ENCODE results near the gene KCNA2.

The KCNA2 gene

DNA sequence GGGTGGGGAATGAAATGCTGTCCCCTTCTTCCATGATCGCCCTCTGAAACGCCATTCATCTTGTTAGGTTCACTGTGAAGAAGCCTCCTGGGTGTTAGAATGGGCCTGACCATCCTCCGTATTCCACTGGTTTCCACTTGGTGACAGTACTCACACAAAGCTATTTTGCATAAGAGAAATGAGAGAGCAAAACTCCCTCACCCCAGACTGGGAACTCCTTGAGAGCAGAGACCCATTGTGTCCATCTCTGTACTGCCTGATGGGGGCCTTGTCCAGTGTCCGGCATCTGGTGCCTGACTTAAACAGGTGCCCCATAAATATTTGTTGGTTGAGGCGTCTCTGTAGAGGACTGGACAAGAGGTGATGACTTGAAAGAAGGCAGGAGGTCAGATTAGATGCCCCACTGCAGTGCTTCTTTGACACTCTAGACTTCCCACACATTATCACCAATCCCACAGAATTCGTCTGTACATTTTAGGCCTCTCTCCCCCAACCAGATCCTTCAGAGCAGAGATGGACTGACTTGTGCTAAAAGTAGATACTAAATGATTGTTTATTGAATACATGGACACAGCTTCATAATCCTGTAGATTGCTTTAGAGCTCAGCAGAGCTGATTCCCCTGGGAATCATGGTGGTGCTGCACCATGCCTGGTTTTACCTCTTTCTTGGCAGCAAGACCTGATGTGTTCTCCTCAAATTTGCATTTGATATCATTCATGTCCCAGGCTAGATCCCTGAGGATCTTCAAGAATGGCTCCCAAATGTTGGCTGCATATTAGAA is 22.4 kb upstream of the KCNA2 start:
- DNase-seq: peak; percentile 28

DNA sequence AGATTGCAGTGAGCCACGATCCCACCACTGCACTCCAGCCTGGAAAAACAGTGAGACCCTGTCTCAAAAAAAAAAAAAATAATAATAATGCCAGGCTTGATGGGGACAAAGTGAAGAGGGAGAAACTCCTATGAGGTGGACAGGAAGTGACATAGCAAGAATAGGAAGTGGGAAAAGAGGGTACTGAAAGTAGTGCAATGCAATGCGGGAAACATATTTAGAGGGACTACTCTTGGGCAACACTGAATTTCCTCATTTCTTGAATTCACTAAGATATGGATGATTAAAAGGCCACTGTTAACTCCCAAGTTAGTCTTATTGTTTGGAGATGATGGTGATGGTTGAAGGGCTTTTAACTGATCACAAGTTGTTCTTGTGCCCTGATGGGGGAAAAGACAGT is 21.6 kb upstream of the KCNA2 start:
- DNase-seq: no peak

DNA sequence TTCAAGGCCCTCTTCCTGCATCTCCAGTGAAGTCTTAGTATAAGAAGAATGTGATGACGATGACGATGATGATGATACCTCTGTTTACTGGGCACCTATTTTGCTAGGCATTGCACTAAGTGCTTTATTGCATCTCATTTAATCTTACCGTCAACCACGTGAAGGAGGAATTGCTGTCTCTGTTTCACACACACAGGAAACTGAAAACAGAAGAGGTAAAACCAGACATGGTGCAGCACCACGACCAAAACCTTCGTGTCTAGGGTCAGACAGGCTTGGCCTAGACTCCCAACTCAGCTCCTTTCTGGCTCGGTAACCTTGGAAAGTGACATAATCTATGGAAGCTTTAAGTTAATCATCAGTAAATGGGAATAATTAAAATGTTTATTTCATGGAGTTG is 20.7 kb upstream of the KCNA2 start:
- peak; percentile 18 for DNase-seq

DNA sequence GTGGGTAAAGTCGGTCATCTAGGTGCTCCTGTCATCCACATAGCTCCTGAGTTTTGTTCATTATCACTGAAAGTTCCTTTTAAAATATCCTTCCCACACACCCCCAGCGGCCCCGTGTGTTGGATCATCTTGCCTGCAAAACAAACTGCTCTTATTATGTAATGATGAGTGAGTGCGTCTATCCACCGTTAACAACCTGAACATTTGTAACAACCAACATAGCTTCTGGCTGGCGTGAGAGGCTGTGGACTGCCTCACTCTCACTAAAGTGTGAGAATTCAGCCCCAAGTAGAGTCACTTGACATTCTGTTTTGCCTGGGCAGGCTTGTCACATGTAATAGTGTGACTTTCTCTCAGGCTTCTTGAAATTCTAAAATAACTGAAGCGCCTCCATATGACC is 14.5 kb upstream of the KCNA2 start:
- peak; percentile 19 for DNase-seq

DNA sequence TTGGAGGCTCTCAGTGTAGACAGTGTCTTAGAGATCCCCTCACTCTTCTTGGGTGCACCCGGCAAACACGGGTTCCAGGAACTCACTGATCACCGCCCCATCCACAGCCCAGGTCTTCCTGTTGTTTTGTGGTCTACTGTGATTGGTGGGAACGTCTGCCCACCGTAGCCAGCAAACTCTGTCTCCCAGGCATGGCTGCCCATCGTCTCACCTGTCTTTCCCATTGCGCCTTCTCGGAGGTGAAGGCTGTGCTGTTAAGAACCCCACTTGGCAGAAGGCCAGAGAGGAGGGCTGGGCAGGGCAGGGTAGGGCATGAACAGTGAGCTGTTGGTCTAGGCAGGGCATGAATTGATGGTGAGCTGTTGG is 14.1 kb upstream of the KCNA2 start:
- peak; percentile 42 for DNase-seq

DNA sequence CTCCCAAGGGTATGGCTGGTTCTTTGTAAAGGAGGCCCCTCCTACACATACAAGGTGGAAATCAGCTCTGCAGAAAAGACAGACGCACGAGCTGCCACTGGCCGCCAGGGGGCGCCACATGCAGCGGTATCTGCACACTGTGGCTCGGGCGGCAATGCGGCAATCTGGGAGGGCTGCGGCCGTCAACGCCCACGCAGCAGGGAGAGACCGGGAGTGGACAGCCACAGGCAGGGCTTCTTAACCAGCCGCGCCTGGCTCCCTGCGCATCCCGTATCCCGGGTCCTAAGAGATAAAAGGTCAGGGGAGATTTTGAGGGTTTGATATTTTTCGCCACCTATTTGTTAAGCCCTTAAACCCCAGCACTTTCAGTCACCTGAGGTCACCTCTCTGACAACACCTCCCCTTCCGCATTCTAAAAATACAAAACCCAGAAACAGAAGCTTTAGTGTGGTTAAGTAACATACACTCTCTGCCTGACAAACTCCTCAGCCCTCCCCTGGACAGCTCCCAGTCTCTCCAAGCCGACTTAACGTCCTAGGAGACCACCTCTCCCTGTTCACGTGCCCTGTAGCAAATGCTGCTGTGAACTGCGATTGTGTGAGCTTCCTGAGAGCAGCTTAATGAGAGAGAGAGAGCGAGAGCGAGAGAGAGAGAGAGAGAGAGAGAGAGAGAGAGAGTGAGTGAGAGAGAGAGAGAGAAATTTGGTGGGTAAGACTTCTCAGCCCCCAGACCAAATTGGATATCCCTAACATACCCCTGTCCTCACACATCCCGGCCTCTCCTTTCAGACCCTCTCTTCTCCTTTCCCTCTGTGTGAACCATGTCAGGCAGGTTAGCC is 13.5 kb upstream of the KCNA2 start:
- peak; percentile 96 for DNase-seq

DNA sequence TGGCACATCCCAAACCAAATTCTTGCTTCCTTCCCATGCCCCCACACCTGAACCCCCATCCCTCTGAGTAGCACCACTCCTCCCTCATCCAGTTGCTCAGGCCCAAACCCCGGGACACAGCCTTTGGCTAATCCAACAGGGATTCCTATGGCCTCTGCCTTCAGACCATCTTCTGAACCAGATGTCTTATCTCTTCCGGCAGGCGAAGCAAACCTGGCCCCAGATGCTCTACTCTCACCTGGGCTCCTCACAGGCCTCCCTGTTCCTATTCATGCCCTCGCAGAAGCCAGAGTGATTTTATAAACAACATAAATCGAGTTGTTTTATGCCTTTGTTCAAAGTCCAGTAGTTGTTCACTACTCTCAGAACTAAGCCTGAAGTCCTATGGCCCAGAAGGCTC is 12.5 kb upstream of the KCNA2 start:
- peak; percentile 37 for DNase-seq

DNA sequence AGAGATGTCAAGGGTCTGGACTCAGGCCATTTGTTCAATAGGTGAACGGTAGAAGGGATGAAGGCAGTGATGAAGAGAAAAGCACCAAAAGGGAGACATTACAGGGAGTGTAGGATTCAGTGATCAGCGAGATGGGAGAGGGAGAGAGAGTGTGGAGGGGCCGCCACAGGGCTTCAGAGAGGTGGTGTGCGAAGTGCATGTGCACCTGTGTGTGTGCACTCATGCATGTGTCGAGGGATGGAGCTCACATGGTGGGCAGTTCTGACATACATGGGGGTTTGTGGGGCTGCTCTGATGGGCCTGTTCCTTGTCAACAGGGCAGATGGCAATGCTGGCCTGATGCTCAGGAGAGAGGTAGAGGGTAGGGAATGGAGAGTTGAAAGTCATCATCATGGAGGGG is 11.4 kb upstream of the KCNA2 start:
- DNase-seq: peak; percentile 29

DNA sequence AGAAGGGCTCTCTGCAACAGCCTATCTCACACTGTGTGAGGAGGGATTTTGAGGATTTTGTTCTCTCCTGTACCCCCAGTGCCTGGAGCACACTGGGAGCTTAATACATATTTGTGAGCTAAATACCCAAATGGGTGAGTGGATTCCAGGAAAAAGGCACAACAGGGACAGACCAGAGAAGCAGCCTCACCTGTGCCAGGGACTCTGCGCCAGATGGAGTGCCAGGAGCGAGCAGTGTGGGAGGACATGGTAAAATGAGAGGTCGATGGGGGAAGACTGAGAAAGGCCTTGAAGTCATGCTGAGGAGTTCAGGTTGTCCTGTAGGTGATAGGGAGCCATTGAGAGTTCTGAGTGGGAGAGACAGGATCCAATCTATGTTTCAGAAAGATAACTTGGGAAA is 11.0 kb upstream of the KCNA2 start:
- no peak for DNase-seq

DNA sequence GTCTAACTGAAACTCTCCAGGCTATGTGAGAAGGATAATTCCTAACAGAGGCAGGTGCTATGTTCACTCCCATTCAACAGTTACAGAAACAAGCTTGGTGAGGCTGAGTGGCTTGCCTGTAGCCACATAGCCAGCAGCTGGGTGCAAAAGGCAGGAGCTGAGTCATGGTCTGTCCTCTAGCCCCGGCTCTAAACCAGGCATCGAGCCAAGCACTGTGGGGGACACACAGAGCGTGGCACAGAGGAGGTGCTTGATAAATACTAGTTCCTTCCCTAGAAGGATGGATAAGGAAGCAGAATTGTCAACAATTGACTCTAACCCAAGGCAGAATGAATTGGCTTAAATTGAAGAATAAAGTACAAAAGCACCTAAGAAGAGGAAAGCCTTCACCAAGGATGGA is 10.4 kb upstream of the KCNA2 start:
- peak; percentile 61 for DNase-seq

DNA sequence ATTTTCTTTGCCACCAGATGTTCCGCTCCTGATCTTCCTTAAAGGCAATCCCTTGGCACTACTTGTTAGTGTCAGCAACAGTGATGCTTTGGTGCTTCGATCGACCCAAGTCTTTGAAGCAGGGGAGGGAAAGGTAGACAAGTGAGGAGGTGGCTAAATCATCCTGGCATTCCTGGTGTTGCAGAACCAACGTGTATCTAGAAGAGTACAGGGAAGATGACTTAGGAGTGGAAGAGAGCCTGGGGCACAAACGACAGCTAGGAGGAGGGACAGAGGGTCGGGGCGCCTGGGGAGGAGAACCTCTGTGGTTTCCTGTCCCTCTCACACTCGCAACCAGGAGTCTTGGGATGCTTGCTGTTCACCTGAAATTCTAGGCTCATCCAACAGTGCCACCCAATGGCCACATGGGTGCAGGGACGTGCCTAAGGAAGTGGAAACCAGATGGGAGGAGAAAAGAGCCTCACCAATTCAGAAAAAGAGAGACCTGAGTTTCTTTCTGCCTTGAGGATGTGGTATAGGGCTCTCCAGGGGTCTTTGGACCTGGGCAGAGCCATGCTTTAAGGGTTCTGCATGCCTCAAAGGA is 9.5 kb upstream of the KCNA2 start:
- DNase-seq: peak; percentile 90

DNA sequence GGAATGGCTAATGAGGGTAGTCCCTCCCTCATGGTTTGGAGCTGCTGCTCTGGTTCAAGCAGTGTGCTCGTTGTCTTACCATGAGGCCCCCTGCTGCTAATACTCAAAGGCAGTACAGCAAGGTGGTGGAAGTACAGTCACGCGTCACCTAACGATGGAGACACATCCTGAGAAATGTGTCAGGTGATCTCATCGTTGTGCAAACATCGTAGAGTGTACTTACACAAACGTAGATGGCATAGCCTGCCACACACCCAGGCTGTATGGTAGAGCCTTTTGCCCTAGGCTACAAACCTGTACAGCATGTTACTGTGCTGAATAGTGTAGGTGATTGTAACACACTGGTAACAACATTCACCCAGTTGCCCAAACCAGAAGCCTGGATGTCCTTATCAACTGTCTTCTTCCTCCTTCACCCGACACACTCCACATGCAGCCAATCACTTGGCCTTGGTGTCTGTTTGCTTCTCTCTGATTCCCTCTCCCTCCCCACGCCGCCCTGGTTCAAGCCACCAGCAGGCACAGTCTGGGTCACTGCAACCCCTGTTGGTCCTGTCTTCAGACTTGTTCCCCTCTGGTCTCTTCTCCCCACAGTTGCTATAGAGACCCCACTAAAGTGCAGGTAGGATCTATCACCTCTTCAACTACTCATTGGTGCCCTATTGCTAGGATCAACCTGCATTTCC is 6.0 kb upstream of the KCNA2 start:
- DNase-seq: no peak

DNA sequence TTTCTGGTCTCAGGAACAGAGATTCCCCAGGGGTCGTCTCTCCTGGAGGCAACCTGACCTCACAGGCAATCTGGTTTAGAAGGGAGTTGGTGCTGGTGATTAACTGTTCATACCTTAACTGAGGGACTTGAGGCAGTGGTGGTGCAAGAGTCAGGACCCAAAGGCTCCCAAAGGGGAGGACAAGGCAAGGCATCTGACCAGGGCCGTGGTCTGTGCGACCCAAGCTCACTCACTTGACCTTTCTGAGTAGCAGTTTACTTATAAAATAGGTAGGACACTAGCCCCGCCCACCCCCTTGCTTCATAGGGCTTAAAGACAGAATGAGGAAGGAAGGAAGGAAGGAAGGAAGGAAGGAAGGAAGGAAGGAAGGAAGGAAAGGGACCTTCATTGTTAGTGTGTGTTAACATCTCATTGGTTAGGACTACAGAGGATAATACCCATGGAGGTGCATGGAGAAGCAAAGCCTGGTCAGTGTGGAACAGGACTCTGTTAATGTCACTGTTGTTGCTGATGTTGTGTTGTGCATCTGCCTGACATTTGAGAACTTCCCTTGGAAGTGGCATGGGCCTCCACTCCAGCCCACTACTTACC is 4.6 kb upstream of the KCNA2 start:
- DNase-seq: peak; percentile 43

DNA sequence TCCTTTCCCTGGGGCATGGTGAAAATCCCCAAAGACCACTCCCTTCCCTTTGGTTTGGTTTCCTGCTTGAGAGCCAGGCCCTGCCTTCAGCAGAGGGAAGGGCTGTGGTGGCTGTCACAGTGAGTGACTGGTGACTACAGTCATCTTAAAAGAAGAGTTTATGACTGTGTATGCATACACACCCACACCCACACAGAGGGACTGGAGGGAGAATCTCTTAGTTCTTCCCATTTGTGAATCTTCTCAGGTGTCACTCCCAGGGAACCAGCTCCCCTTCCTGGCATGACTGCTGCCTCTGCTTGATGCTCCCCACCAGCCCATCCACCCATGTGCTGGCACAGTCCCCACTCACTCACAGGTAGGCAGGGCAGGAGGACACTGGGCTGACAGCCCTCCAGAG is 3.9 kb upstream of the KCNA2 start:
- no peak for DNase-seq

DNA sequence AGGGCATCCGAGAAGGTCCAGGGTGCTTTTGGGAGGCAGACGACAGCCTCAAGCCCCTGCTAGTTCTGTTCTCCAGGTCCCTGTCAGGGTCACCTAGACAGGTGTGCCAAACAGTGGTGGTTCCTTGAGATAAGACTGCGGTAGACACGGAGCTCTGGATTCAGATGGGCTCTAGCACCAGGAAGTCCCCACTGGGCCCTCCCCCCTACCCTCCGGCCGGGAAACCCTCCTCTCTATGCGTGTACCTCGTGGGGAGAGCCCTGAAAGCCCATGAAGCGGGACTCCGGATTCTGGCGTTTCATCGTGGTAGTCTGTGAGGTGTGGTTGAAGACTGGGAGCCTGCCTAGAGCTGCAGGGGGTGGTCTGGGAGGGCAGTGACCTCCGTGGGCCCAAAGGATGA is 2.1 kb upstream of the KCNA2 start:
- no peak for DNase-seq

DNA sequence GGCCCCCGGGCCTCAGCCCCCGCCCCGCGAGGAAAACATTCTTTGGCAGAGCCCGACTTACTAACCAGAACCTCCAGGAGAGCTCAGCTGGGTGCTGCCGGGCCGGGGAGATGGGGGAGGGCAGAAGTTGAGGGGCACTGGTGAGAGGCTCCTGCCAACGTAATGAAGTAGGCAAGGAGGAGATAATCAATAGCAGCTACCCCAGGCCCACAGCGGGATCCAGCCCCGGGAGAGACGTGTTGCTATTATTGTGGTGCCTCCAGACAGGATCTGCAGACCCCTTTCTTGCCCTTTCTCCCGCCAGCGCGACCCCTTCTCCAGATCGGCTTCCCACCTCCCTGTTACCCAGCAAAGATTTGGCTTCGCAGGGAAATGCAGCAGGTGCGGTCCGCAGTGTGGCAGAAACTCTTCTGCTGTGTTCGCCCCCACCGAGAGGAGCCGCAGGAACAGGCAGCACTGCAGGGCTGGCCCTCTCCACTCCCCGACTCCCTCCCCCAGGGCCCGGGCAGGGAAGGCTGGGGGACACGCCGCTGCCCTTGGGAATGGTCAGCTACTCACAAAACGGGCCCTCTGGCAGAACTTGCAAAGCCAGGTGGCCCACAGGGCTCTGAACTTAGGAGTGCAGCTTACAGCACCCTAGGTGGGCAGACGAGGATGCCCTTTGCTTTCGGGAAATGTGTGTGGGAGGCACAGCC is 1.5 kb upstream of the KCNA2 start:
- DNase-seq: no peak

DNA sequence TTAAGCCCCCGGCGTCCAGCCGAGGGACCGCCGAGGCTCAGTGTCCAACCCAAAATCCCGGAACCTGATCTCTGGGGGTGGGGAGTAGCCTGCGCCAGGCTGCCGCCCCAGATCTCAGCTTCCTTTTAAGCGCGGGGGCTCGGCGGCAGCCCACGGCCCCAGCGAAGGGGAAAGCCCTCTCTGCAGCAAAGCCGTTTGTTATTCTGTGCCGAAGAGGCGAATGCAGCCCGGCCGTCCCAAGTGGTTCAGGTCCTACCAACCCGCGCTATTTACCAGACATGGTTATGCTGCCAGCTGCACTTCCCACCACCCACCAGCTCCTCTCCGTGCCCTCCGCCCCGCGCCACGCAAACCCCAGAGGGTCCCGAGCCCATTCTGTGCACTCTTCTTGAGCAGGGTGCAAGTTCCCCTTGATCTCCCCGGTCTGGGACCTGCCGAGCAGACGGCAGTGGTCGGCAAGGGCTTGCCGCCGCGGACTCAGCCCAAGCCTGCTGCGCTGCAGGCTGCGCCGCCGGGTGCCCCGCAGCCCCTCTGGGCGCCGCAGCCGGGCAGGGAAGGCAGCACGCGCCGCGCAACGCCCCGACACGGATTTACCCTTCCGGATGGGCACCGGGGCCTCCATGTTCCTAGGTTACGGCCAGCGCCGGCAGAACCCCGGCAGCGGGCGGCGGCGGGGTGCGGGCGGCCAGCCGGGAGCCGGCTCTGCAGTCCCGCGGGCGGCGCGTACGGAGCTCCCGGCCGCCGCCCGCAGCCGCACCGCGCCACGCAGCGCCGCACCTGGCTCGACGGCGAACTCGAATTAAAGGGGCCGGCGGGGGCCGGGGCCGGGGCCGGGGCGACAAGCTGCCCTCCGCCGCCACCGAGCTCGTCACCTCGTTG is 738 bp upstream of the KCNA2 start:
- peak; percentile 59 for DNase-seq

DNA sequence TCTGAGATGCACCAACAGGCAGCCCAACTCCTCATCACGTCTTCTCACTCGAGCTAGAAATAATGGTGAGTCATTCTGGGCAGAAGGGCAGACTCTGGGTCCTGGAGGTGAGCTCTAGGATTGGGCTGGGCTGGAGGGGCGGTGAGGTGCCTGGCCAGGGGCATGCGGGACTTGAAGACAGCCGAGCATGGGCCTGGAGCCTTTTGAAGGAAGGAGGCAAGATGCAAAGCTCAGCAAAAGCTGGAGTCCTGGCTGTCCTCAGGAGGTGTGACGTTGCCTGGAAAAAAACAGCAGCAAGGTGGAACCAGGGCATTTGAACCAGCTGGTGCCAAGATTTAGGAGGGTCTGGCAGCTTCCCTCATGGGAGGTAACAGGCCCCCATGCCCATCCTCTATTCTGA is 712 bp downstream of the KCNA2 start:
- no peak for DNase-seq

DNA sequence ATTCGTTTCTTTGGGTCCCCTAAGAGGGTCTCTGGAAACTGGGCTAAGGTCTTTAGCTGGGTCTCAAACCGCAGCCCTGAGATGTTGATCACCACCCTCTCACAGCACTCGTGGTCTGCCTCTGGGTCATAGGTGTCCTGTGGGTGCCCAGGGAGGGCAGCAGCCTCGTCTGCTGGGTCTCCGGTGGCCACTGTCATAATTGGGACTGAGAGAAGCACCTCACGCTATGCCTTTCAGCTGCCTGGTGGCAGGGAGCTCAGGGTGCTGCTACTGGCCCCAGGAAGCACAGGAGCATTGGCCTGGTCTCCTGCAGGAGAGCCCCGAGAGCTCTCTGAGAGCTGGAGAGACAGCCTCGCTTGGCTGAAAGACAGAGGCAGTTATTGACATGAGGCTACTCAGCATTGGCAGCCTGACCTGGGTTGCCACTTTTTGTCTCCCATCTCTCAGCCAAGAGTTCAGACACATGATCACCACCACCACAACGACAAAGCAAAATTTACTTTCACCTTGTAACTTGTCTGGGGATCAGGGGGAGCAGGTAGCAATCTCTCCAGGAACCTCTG is 1.5 kb downstream of the KCNA2 start:
- DNase-seq: no peak

DNA sequence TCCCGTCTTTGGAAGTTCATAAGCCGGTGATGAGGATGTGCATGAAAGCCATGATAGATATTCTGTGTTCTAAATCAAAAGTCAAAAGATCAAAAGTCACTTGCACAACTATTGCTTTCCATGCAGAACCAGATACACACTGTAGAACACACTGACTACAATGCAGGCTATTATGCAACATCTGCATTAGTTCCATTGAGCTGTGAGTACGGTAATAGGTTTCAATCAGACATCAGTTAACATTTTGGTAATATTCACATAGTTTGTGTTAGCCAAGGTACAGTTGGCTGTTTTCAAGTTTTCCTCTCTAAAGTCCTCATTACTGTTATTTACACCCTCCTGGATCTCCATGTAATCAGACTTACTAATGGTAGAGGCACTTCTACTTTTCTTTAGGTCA is 3.1 kb downstream of the KCNA2 start:
- peak; percentile 1 for DNase-seq

DNA sequence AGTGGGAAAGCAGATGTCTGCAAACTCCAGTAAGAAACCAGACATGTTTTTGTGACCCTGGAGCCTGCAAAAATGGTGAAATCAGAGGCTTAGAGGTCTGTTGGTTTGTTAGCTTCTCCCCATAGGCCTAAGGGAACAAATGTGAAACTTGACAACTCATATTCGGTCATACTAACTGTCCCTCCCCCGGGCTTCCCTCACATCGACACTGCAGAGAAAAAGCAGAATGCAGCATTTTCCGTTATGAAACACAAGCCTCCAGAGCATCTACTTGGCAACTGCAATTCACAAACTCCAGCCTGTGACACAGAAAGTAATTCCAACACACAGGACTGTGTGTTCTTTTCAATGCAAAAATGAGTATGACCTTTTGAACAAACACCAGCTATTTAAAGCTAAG is 3.7 kb downstream of the KCNA2 start:
- DNase-seq: peak; percentile 9
